ENCODE measurements around the gene NEURL4.

The NEURL4 gene

DNA sequence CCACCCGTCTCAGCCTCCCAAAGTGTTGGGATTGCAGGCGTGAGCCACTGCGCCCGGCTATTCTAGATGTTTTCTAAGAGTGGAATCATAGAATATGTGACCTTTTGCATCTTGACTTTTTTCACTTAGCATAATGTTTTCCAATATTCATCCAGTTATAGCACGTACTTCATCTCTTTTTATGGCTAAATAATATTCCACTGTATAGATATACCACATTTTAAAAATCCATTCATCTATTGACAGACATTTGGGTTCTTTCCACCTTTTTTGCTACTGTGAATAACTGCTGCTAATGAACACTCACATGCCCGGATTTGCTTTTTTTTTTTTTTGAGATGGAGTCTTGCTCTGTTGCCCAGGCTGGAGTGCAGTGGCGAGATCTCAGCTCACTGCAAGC lies 25.0 kb downstream of the NEURL4 start:
- TF ChIP-seq, protein P1, sequence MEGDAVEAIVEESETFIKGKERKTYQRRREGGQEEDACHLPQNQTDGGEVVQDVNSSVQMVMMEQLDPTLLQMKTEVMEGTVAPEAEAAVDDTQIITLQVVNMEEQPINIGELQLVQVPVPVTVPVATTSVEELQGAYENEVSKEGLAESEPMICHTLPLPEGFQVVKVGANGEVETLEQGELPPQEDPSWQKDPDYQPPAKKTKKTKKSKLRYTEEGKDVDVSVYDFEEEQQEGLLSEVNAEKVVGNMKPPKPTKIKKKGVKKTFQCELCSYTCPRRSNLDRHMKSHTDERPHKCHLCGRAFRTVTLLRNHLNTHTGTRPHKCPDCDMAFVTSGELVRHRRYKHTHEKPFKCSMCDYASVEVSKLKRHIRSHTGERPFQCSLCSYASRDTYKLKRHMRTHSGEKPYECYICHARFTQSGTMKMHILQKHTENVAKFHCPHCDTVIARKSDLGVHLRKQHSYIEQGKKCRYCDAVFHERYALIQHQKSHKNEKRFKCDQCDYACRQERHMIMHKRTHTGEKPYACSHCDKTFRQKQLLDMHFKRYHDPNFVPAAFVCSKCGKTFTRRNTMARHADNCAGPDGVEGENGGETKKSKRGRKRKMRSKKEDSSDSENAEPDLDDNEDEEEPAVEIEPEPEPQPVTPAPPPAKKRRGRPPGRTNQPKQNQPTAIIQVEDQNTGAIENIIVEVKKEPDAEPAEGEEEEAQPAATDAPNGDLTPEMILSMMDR (IDR thresholded peaks at IDR 0.05; ENCODE audit: low read depth, low read length, missing control alignments) = no peak
- in situ Hi-C loops (cut with HindIII; ENCODE audit: low sequenced_read_pairs) = no loop called here
- DNase-seq (ENCODE audit: low read depth) = no peak
- H3K4me3 ChIP-seq (ENCODE audit: low read depth, low read length) = no peak overlapping the region

DNA sequence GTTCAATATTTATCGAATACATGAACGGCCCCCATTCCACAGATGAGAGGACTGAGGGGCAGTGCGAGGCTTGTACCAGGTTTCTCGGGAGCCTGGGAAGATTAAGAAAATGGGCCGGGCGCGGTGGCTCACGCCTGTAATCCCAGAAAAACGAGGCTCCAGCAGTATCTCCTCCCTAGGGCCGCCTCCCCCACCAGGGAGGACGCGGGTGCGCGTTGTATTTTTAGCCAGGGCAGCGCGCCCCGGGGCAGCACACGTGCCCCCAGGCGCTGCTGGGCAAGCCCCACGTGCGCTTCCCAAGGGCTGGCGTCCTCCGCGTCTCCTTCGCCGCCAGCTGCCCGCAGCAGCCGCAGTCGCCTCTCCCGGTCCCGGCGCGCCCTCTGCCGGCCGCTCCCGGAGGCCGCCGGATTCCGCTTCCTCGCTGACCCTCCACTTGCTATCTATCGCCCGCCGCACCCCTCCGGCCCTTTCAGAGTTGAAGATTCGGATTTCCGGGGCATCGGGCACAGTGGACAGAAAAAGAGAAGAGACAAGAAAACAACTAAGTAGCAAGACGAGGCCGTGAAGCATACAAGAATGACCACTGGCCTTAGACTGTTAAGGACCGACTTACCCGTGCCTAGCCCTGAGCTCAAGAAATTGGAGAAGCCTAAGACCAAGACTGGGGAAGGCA lies 32.8 kb downstream of the NEURL4 start:
- peak; percentile 40 for DNase-seq (ENCODE audit: low read depth)
- H3K4me3 ChIP-seq (ENCODE audit: low read depth, low read length) = no peak overlapping the region
- in situ Hi-C loops (cut with HindIII; ENCODE audit: low sequenced_read_pairs) = no loop called here
- TF ChIP-seq, protein P1 (IDR thresholded peaks at IDR 0.05; ENCODE audit: low read depth, low read length, missing control alignments) = peak; percentile 88

DNA sequence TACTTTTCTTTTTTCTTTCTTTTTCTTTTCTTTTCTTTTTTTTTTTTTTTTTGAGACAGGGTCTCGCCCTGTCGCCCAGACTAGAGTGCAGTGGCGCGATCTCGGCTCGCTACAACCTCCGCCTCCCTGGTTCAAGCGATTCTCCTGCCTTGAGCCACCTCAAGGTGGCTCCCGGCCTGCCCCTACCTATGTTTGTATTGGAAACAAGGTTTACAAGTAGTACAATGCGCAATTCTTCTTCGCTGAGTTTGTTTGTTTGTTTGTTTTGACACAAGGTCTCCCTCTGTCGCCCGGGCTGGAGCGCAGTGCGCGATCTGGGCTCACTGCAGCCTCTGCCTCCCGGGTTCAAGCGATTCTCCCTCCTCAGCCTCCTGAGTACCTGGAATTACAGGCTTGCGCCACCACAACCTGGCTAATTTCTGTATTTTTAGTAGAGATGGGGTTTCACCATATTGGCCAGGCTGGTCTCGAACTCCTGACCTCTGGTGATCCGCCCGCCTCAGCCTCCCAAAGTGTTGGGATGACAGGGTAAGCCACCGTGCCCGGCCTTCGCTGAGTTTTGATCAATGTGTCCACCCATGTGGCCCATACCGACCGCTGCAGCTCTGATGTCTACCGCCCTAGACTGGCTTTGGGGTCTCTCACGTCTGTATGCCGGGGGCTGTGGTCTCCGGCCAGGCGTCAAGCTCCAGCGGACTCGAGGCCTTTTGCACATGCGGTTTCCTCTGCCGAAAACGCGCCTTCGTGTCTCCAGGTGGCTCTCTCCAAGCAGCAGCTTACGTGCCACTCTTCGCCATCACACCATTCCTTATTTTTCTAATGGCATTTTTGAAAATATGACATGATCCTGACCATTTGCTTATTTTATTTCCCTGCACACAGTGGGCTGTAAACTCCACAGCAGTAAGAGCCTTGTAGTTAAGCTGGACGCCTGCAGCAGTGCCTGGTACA lies 33.6 kb downstream of the NEURL4 start:
- no peak overlapping the region for H3K4me3 ChIP-seq (ENCODE audit: low read depth, low read length)
- DNase-seq (ENCODE audit: low read depth) = no peak
- TF ChIP-seq, protein P1 (IDR thresholded peaks at IDR 0.05; ENCODE audit: low read depth, low read length, missing control alignments) = no peak
- in situ Hi-C loops (cut with HindIII; ENCODE audit: low sequenced_read_pairs) = no loop called here

DNA sequence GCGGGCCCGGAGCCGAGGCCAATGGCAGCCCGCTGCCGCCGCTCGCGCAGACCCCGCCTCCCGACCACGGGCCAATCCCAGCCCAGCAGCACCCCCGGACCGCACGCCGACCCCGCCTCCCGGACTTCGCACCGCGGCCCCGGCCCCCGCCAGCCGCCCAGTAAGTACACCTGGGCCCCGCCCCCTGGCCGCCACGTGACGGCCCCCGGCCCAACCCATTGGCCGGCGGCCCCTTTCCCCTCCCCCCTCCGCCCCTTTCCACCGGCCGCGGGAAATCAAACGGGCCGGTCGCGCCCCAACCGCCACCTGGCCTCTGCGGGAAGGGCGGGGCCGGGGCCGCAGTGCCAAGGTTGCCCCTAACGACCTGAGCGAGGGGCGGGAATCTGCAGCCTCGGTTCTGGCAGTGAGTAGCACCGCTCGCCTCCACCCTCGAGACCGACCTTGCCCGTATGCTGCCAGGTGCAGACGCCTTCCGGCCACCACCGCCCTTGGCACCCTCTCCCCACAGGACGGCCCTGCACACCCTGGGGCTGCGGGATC lies 34.5 kb downstream of the NEURL4 start, which contains the start of gene YBX2:
Gene YBX2 (minus strand): TSS at position 26 of the 540 bp plus-strand sequence. CDS start 139 bp downstream, outside the sequence.
- TF ChIP-seq, protein P1 (IDR thresholded peaks at IDR 0.05; ENCODE audit: low read depth, low read length, missing control alignments) = no peak
- in situ Hi-C loops (cut with HindIII; ENCODE audit: low sequenced_read_pairs) = no loop called here
- no peak within 1 kb of the TSS for H3K4me3 ChIP-seq (ENCODE audit: low read depth, low read length)
- no peak for DNase-seq (ENCODE audit: low read depth)

DNA sequence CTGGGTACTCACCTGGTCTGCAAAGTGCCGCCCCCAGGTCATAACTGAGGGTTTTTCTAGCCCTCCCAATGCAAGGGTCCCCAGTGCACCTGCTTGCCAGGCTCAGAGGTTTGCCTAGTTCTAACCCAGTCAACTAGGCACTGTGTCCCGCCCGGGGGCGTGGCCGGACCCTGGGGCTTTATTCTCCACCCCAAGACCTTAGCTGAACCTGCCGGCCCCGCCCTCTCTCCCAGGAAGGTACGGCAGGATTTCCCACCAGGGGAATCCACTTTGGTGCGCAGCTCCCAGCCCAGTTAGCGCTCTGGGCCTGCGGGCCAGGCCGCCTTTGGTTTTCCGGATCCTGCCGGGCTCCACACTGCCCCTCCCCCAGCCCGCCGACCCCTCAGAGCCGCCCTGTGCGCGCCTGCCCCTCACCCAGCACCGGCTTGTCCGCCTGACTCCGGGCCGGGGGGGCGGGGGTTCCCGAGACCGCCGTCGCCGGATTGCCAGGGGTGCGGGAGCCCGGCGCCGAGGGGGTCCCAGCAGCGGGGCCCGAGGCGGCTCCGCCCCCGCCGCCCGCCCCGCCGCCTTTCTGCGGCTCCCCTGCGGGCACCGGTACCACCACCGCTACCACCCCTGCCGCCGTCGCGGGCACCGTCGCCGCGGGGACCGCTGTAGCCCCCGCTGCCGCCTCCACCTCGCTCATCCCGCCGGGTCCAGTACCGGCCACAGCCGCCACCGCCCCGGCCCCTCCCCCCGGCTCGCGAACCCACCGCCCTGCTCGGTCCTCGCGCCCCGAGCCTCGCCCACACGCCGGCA lies 35.1 kb downstream of the NEURL4 start:
- H3K4me3 ChIP-seq (ENCODE audit: low read depth, low read length) = no peak overlapping the region
- TF ChIP-seq, protein P1 (IDR thresholded peaks at IDR 0.05; ENCODE audit: low read depth, low read length, missing control alignments) = no peak
- no peak for DNase-seq (ENCODE audit: low read depth)
- in situ Hi-C loops (cut with HindIII; ENCODE audit: low sequenced_read_pairs) = no loop called here

DNA sequence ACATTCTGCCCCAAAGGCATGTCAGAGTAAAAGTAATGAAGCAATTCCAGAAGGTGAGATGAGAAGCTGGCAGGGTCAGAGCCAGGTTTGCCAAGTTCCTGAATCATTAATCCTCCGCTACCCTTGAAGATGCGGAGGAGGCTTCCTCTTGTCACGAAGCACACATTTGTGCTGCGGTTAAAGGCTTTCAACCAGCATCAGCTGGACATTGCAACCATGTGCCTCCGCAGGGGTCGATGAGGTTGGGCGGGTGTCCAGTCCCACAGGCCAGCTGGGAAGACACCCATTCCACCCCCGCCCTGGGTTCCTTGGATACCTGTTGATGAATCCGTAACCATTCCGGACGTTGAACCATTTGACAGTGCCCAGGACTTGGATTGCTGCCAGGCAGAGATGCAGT lies 36.0 kb downstream of the NEURL4 start:
- in situ Hi-C loops (cut with HindIII; ENCODE audit: low sequenced_read_pairs) = no loop called here
- H3K4me3 ChIP-seq (ENCODE audit: low read depth, low read length) = no peak overlapping the region
- DNase-seq (ENCODE audit: low read depth) = no peak
- TF ChIP-seq, protein P1 (IDR thresholded peaks at IDR 0.05; ENCODE audit: low read depth, low read length, missing control alignments) = no peak
